Uterus (tissue), 4 donors: ENCODE measurements around the gene STIM1. TPM values are rescaled to one million over a fixed set of nuclear protein-coding genes. Genes with fewer than 3 reads are reported as not detected.

Source experiments
- DNase-seq, 2 donors: peaks; one replicate each; pipeline ENCODE4 v3.0.0-alpha.2; 2019 to 2020
- H3K27ac ChIP-seq, 2 donors: fragments of 200-600 bp; sonication (generic); 1 replicate in 1 of 2; 2 replicates in 1 of 2; pipeline ENCODE4 v1.5.1; 2016 to 2018
- H3K27me3 ChIP-seq, 2 donors: fragments of 200-600 bp; sonication (generic); one replicate each; pipeline ENCODE4 v1.5.1; 2018 to 2019; ENCODE audit warnings: control low read depth in 1 of 2
- H3K36me3 ChIP-seq, 2 donors: fragments of 200-600 bp; sonication (generic); one replicate each; pipeline ENCODE4 v1.5.1; 2019; ENCODE audit warnings: control low read depth in 1 of 2
- H3K4me1 ChIP-seq, 2 donors: fragments of 200-600 bp; sonication (generic); one replicate each; pipeline ENCODE4 v1.5.1; 2018 to 2019; ENCODE audit warnings: control low read depth in 1 of 2
- H3K4me3 ChIP-seq, 2 donors: fragments of 200-600 bp; sonication (generic); 1 replicate in 1 of 2; 2 replicates in 1 of 2; pipeline ENCODE4 v1.5.1; 2018 to 2019; ENCODE audit warnings: mild to moderate bottlenecking in 1 of 2
- H3K9me3 ChIP-seq, 2 donors: fragments of 200-600 bp; sonication (generic); one replicate each; pipeline ENCODE4 v1.5.1; 2019; ENCODE audit warnings: control low read depth in 1 of 2
- POLR2A ChIP-seq, 2 donors: fragments of 450-650 bp; IDR thresholded peaks; one replicate each; pipeline ENCODE4 v1.6.1; 2016; ENCODE audit warnings: antibody characterized with exemption in 2 of 2, mild to moderate bottlenecking in 1 of 2, moderate library complexity in 1 of 2
- intact Hi-C: fragments of 100-400 bp; cut with DNase I; formaldehyde crosslinking; loops from one replicate; pipeline ENCODE4 v1.15.1; 2023; ENCODE audit warnings: low total_unique reads
- total RNA-seq, 4 donors: library from RNA; depleted of rRNA in 3 of 4; stranded (reverse); fragments of >200 nt in 3 of 4; gene quantifications; one replicate each; pipeline versions ENCODE4 v1.1.0 to v1.2.4, GENCODE V29; 2014 to 2023
- TF ChIP-seq, protein P1 (sequence below), 4 experiments: fragments of 200-600 bp in 2 of 4; fragments of 450-650 bp in 2 of 4; sonication (generic) in 2 of 4; IDR thresholded peaks; one replicate each; pipeline ENCODE4 v1.5.1; 2016 to 2019; ENCODE audit warnings: antibody characterized with exemption in 4 of 4, mild to moderate bottlenecking in 2 of 4, moderate library complexity in 1 of 4
- donor health status: DM: yes; HTN: yes; CAD: no.

The STIM1 gene
- total RNA-seq, 4 donors from 2014 or later = 37.6 to 114 (median 56.3) TPM

DNA sequence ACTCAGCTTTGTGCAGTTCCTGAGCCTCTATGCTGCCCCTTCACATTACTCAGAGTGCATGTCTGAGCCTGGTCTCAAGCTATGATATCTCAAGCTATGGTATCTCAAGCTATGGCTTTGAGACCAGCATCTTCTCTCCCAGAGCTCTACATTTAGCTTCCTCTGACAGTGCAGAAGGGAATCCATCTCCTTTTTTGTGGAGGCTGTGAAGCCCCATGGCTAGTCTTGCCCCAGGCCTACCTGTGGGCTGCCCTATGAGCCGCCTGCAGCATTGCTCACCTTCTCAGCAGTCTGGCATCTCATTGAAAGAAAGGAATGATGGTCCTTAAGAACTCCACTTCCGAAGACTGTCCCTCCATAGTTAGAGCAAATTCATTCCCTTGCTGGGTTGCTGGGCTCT, 34.5 kb upstream of the STIM1 start:
- Histone ChIP-seq H3K4me1 (no peaks in the 10 kb centered on the region), H3K36me3 (no peaks in the 10 kb centered on the region), H3K9me3 (no peaks in the 10 kb centered on the region), H3K4me3 (no peak overlapping the region), H3K27me3 (no peaks in the 10 kb centered on the region), H3K27ac (no peak overlapping the region)
- no peak for DNase-seq
- TF ChIP-seq POLR2A (IDR thresholded peaks at IDR 0.05) = no peak
- TF ChIP-seq, protein P1, sequence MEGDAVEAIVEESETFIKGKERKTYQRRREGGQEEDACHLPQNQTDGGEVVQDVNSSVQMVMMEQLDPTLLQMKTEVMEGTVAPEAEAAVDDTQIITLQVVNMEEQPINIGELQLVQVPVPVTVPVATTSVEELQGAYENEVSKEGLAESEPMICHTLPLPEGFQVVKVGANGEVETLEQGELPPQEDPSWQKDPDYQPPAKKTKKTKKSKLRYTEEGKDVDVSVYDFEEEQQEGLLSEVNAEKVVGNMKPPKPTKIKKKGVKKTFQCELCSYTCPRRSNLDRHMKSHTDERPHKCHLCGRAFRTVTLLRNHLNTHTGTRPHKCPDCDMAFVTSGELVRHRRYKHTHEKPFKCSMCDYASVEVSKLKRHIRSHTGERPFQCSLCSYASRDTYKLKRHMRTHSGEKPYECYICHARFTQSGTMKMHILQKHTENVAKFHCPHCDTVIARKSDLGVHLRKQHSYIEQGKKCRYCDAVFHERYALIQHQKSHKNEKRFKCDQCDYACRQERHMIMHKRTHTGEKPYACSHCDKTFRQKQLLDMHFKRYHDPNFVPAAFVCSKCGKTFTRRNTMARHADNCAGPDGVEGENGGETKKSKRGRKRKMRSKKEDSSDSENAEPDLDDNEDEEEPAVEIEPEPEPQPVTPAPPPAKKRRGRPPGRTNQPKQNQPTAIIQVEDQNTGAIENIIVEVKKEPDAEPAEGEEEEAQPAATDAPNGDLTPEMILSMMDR (IDR thresholded peaks at IDR 0.05) = no peak
- intact Hi-C loops = no loop called here

DNA sequence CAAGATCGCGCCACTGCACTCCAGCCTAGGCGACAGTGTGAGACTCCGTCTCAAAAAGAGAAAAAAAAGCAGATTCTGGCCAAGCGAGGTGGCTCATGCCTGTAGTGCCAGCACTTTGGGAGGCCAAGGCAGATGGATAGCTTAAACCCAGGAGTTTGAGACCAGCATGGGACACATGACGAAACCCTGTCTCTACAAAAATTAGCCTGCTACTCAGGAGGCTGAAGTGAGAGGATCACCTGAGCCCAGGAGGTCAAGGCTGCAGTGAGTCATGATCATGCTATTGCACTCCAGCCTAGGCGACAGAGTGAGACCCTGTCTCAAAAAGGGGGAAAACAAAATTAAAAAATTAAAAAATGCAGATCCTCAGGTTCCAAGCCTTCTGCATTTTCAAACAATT, 33.2 kb upstream of the STIM1 start:
- H3K36me3 ChIP-seq = no peaks in the 10 kb centered on the region
- H3K4me1 ChIP-seq = no peaks in the 10 kb centered on the region
- no peaks in the 10 kb centered on the region for H3K9me3 ChIP-seq
- TF ChIP-seq, protein P1 (IDR thresholded peaks at IDR 0.05) = no peak
- no peak for TF ChIP-seq POLR2A (IDR thresholded peaks at IDR 0.05)
- intact Hi-C loops = no loop called here
- H3K4me3 ChIP-seq = no peak overlapping the region
- no peak overlapping the region for H3K27ac ChIP-seq
- no peaks in the 10 kb centered on the region for H3K27me3 ChIP-seq
- DNase-seq = no peak

DNA sequence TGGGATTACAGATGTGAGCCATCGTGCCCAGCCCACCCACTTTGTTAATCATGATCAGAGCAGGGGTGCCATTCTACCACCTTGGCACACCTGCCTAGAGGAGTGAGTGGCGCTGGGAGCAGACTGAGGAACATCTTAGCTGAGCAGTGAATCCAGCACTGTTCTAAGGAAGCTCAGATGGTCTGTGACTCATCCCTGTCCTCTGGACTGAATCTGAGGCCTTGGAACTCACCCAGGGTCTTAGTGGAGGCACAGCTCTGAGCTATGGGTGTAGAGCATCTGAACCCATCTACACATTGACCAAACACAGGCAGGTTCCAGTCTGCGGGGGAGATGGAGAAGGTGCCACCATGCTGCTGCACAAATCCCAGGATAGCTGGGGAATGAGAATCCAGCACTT, 32.2 kb upstream of the STIM1 start:
- intact Hi-C loops = no loop called here
- Histone ChIP-seq H3K9me3 (no peaks in the 10 kb centered on the region), H3K27ac (no peak overlapping the region), H3K4me3 (no peak overlapping the region), H3K4me1 (no peaks in the 10 kb centered on the region), H3K36me3 (no peaks in the 10 kb centered on the region), H3K27me3 (no peaks in the 10 kb centered on the region)
- DNase-seq = no peak
- no peak for TF ChIP-seq POLR2A (IDR thresholded peaks at IDR 0.05)
- TF ChIP-seq, protein P1 (IDR thresholded peaks at IDR 0.05) = no peak

DNA sequence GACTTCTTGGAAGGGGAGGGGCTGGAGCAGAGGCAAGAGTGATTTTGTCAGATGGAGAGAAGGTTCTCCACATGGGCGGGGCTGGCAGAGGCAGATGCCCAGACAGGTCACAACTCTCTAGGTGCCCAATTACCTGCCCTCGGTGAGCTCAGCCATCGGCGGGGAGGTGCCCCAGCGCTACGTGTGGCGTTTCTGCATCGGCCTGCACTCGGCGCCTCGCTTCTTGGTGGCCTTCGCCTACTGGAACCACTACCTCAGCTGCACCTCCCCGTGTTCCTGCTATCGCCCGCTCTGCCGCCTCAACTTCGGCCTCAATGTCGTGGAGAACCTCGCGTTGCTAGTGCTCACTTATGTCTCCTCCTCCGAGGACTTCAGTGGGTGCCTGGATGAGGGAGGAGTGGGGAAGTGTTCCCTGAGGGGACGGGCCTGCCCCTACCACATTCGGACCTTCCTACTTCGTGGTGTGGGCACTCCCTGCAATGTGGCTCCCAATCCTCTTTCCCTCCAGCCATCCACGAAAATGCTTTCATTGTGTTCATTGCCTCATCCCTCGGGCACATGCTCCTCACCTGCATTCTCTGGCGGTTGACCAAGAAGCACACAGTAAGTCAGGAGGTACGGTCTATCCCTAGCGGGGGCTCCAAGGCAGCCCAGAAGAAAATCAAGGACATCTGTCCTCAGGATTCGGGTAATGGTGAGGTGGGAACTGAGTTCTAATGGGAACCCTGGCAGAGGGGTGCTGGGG, 31.5 kb upstream of the STIM1 start:
- Histone ChIP-seq H3K4me1 (no peaks in the 10 kb centered on the region), H3K4me3 (no peak overlapping the region), H3K27me3 (no peaks in the 10 kb centered on the region), H3K36me3 (no peaks in the 10 kb centered on the region), H3K27ac (no peak overlapping the region), H3K9me3 (no peaks in the 10 kb centered on the region)
- no peak for DNase-seq
- intact Hi-C loops = no loop called here
- TF ChIP-seq, protein P1 (IDR thresholded peaks at IDR 0.05) = no peak
- no peak for TF ChIP-seq POLR2A (IDR thresholded peaks at IDR 0.05)

DNA sequence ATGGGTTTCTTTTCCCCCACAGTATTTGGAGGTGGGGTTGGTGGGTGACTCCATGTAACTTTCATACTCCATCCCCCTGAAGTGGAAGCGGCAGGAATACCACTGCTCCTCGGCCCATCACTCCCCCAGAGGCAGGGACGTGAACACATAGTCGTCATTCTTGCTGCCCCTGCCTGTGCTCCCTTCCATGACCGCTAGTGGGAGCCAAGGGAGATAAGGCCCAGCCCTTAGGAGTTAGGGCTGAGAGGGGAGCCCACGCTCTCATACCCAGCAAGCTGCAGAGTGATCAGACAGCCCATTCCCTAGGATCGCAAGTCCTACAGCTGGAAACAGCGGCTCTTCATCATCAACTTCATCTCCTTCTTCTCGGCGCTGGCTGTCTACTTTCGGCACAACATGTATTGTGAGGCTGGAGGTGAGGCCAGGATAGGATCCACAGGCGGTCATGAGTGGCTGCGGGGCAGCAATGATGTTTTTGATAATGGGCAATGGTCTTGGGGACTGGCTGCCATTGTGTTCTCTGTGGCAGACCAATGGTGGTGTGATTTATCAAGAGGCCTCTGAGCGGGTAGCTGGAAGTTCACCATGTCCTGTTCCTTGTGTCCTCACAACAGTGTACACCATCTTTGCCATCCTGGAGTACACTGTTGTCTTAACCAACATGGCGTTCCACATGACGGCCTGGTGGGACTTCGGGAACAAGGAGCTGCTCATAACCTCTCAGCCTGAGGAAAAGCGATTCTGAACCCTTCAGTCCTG, 30.6 kb upstream of the STIM1 start:
- H3K4me3 ChIP-seq = no peak overlapping the region
- TF ChIP-seq POLR2A (IDR thresholded peaks at IDR 0.05) = no peak
- TF ChIP-seq, protein P1 (IDR thresholded peaks at IDR 0.05) = peak; percentile 13 to 44 (median 30)
- intact Hi-C loops = no loop called here
- peak in 1 of 2 donors; percentile 42 for DNase-seq
- no peaks in the 10 kb centered on the region for H3K27me3 ChIP-seq
- H3K9me3 ChIP-seq = no peaks in the 10 kb centered on the region
- no peaks in the 10 kb centered on the region for H3K36me3 ChIP-seq
- no peaks in the 10 kb centered on the region for H3K4me1 ChIP-seq
- no peak overlapping the region for H3K27ac ChIP-seq
